ENCODE measurements around the gene MCM7. TPM values are rescaled to one million over a fixed set of nuclear protein-coding genes. Genes with fewer than 3 reads are reported as not detected.

MCM7 gene
- total and polyA plus RNA-seq, 10 of the 15 experiments (the other 5 are each of a cell fraction or from before 2014, with no cell fraction given), result 183 to 383 (median 244) TPM

GRCh38 chr7:100119072-100119969 is 18.1 kb upstream of the MCM7 start, which contains the start of the genes CNPY4 and TAF6 (continued):
- TF ChIP-seq MTA2 (IDR thresholded peaks at IDR 0.05; ENCODE audit: low read depth), result no peak
- TF ChIP-seq MEF2A (IDR thresholded peaks at IDR 0.05; ENCODE audit: insufficient read depth, low read depth, low read length), result no peak
- no peak for TF ChIP-seq BCL11A (IDR thresholded peaks at IDR 0.05; ENCODE audit: low read depth, low read length)
- no peak for TF ChIP-seq ZNF274 (IDR thresholded peaks at IDR 0.05; ENCODE audit: insufficient read depth, insufficient read length)
- TF ChIP-seq CEBPZ (IDR thresholded peaks at IDR 0.05; ENCODE audit: low read depth, low read length), result no peak
- TF ChIP-seq TCF7 (IDR thresholded peaks at IDR 0.05; ENCODE audit: borderline replicate concordance), result no peak
- no peak; the same call in 1 of the 2 replicates for TF ChIP-seq POLR2AphosphoS2 (IDR thresholded peaks at IDR 0.05; ENCODE audit: low read depth, low read length)
- no peak; a peak in 1 of 4 replicates for TF ChIP-seq BHLHE40 (IDR thresholded peaks at IDR 0.05; ENCODE audit: borderline replicate concordance in 1 of 2, low read depth in 2 of 2, low read length in 1 of 2)
- no peak for TF ChIP-seq E2F8 (IDR thresholded peaks at IDR 0.05; ENCODE audit: low read depth, partially characterized antibody)
- no peak for TF ChIP-seq PRDM15 (CRISPR knock-in tag; IDR thresholded peaks at IDR 0.05)
- no peak for TF ChIP-seq ZZZ3 (IDR thresholded peaks at IDR 0.05; ENCODE audit: control insufficient read depth, insufficient read length, low read depth)
- no peak for TF ChIP-seq BCLAF1 (IDR thresholded peaks at IDR 0.05)
- TF ChIP-seq ZNF622 (IDR thresholded peaks at IDR 0.05), result no peak
- no peak; the same call in 1 of the 2 replicates for TF ChIP-seq MTA3 (IDR thresholded peaks at IDR 0.05; ENCODE audit: borderline replicate concordance, low read length)
- TF ChIP-seq NRF1 (conservative IDR thresholded peaks at IDR 0.05; ENCODE audit: low read depth, low read length), result peak; percentile 76
